K562 (cell line): Measurements from ENCODE around the gene DNM1. TPM values are rescaled to one million over a fixed set of nuclear protein-coding genes. Genes with fewer than 3 reads are reported as not detected.
A peak's percentile ranks its signal among the peaks of the same experiment; 100 is the strongest.

Experiments used
- ARHGAP35 ChIP-seq: fragments of 450-650 bp; IDR thresholded peaks from 2 replicates; pipeline ENCODE4 v1.6.1; 2018; ENCODE audit not compliant: partially characterized antibody
- NR2F6 ChIP-seq: fragments of 450-650 bp; formaldehyde crosslinking; IDR thresholded peaks from 2 replicates; pipeline ENCODE4 v1.4.0; 2020; ENCODE audit warnings: mild to moderate bottlenecking
- PML ChIP-seq: IDR thresholded peaks from 2 replicates; pipeline ENCODE4 v1.6.1; 2012; ENCODE audit warnings: low read length, inconsistent platforms
- RBM39 ChIP-seq: fragments of 200-400 bp; formaldehyde crosslinking; optimal IDR thresholded peaks from 2 replicates; pipeline ENCODE3; 2018; ENCODE audit warnings: low read depth, low read length
- SMAD4 ChIP-seq: fragments of 250-450 bp; sonication (Bioruptor Pico); conservative IDR thresholded peaks from 2 replicates; pipeline ENCODE4 v1.8.0; 2021; ENCODE audit warnings: inconsistent platforms, mild to moderate bottlenecking, moderate library complexity
- SRSF1 ChIP-seq: fragments of 200-400 bp; formaldehyde crosslinking; IDR thresholded peaks from 2 replicates; pipeline ENCODE4 v1.6.1; 2017; ENCODE audit warnings: mild to moderate bottlenecking, low read depth, low read length, moderate library complexity
- ZNF165 ChIP-seq: fragments of 250-450 bp; sonication (Bioruptor Pico); IDR thresholded peaks from 2 replicates; pipeline ENCODE4 v1.4.0; 2020; ENCODE audit warnings: borderline replicate concordance
- ZNF316 ChIP-seq: fragments of 450-650 bp; IDR thresholded peaks from 2 replicates; pipeline ENCODE4 v1.6.1; 2016
- ZNF79 ChIP-seq: fragments of 250-450 bp; sonication (Bioruptor Pico); IDR thresholded peaks from 2 replicates; pipeline ENCODE4 v1.4.0; 2020; ENCODE audit warnings: low read depth, mild to moderate bottlenecking, moderate library complexity
- polyA plus RNA-seq, 8 experiments: library from polyadenylated mRNA; depleted of rRNA in 4 of 8; stranded (reverse) in 5 of 8; unstranded in 3 of 8; fragments of >200 nt; fragmentation: Nextera tagmentation in 2 of 8; fragmentation: Illumina TruSeq in 1 of 8; extraction: Ambion mirVana in 2 of 8; extraction: Trizol in 1 of 8; gene quantifications; 2 replicates each; pipeline versions ENCODE4 v1.2.1 to v1.2.3, GENCODE V29; 2011 to 2014; ENCODE audit warnings: inconsistent platforms in 1 of 8, missing spikeins in 1 of 8
- total RNA-seq, 7 experiments: library from RNA; depleted of rRNA in 6 of 7; stranded (reverse); fragments of >200 nt in 6 of 7; fragmentation: Illumina TruSeq in 2 of 7; extraction: Trizol in 2 of 7; gene quantifications; 2 replicates each; pipeline versions ENCODE4 v1.2.1 to v1.2.3, GENCODE V29; 2011 to 2021; ENCODE audit warnings: low replicate concordance in 1 of 7
- TF ChIP-seq, protein P1 (sequence below): fragments of 450-650 bp; formaldehyde crosslinking; IDR thresholded peaks from 2 replicates; pipeline ENCODE4 v1.4.0; 2022; ENCODE audit warnings: missing genetic modification characterization
- TF ChIP-seq, protein P2 (sequence below), 2 experiments: IDR thresholded peaks; 2 replicates each; pipeline ENCODE4 v1.6.1; 2012; ENCODE audit warnings: improper control_type of control experiment in 2 of 2, low read depth in 2 of 2, low read length in 2 of 2, borderline replicate concordance in 1 of 2
- TF ChIP-seq, protein P3 (sequence below): fragments of 450-650 bp; IDR thresholded peaks from 2 replicates; pipeline ENCODE4 v1.6.1; 2017; ENCODE audit warnings: antibody characterized with exemption
- TF ChIP-seq, protein P4 (sequence below): fragments of 450-650 bp; formaldehyde crosslinking; IDR thresholded peaks from 2 replicates; pipeline ENCODE4 v1.4.0; 2022; ENCODE audit warnings: missing genetic modification characterization

DNM1 gene
- total and polyA plus RNA-seq, 9 of the 15 experiments (the other 6 are each of a cell fraction or from before 2014, with no cell fraction given), result 0.39 to 23.1 (median 9.1) TPM

DNA sequence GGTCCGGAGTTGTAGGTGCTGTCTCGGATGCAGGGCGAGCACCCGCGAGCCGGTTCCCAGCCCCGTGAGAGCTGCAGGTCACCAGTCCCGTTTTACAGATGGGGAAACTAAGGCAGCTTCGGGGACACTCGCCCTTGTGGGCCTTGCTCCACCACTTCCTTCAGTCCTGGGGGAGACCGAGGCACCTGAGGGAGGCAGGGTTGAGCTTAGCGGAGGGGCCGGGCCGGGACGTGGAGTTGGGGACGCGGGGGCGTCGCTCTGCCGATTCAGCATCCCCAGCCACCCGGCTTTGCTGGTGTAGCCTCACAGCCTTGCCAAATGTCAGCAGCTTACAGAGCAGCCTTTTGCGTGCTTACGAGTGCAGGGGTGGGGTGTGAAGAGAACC, 42.6 kb upstream of the DNM1 start (continued):
- TF ChIP-seq, protein P1, sequence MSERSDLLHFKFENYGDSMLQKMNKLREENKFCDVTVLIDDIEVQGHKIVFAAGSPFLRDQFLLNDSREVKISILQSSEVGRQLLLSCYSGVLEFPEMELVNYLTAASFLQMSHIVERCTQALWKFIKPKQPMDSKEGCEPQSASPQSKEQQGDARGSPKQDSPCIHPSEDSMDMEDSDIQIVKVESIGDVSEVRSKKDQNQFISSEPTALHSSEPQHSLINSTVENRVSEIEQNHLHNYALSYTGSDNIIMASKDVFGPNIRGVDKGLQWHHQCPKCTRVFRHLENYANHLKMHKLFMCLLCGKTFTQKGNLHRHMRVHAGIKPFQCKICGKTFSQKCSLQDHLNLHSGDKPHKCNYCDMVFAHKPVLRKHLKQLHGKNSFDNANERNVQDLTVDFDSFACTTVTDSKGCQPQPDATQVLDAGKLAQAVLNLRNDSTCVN (CRISPR knock-in tag), result 0 out of 2 replicates have a peak, but pooled peaks have one; percentile 1
- TF ChIP-seq SMAD4 (CRISPR knock-in tag) (peak; percentile 56; the same call in 1 of the 2 replicates), RBM39 (no peak), NR2F6 (0 out of 2 replicates have a peak, but pooled peaks have one; percentile 1), SRSF1 (0 out of 2 replicates have a peak, but pooled peaks have one; percentile 9), ZNF165 (CRISPR knock-in tag) (no peak), ARHGAP35 (peak; percentile 78), ZNF79 (CRISPR knock-in tag) (no peak), ZNF316 (peak; percentile 76), PML (peak; percentile 44; the same call in 1 of the 2 replicates)
- TF ChIP-seq, protein P2, sequence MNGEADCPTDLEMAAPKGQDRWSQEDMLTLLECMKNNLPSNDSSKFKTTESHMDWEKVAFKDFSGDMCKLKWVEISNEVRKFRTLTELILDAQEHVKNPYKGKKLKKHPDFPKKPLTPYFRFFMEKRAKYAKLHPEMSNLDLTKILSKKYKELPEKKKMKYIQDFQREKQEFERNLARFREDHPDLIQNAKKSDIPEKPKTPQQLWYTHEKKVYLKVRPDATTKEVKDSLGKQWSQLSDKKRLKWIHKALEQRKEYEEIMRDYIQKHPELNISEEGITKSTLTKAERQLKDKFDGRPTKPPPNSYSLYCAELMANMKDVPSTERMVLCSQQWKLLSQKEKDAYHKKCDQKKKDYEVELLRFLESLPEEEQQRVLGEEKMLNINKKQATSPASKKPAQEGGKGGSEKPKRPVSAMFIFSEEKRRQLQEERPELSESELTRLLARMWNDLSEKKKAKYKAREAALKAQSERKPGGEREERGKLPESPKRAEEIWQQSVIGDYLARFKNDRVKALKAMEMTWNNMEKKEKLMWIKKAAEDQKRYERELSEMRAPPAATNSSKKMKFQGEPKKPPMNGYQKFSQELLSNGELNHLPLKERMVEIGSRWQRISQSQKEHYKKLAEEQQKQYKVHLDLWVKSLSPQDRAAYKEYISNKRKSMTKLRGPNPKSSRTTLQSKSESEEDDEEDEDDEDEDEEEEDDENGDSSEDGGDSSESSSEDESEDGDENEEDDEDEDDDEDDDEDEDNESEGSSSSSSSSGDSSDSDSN (IDR thresholded peaks at IDR 0.05; ENCODE audit: borderline replicate concordance in 1 of 2, low read depth in 2 of 2, low read length in 2 of 2), result peak in 1 of 2 experiments; percentile 65; a peak in 1 of 4 replicates
- TF ChIP-seq, protein P3, sequence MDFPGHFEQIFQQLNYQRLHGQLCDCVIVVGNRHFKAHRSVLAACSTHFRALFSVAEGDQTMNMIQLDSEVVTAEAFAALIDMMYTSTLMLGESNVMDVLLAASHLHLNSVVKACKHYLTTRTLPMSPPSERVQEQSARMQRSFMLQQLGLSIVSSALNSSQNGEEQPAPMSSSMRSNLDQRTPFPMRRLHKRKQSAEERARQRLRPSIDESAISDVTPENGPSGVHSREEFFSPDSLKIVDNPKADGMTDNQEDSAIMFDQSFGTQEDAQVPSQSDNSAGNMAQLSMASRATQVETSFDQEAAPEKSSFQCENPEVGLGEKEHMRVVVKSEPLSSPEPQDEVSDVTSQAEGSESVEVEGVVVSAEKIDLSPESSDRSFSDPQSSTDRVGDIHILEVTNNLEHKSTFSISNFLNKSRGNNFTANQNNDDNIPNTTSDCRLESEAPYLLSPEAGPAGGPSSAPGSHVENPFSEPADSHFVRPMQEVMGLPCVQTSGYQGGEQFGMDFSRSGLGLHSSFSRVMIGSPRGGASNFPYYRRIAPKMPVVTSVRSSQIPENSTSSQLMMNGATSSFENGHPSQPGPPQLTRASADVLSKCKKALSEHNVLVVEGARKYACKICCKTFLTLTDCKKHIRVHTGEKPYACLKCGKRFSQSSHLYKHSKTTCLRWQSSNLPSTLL, result peak; percentile 53; the same call in 1 of the 2 replicates
- TF ChIP-seq, protein P4, sequence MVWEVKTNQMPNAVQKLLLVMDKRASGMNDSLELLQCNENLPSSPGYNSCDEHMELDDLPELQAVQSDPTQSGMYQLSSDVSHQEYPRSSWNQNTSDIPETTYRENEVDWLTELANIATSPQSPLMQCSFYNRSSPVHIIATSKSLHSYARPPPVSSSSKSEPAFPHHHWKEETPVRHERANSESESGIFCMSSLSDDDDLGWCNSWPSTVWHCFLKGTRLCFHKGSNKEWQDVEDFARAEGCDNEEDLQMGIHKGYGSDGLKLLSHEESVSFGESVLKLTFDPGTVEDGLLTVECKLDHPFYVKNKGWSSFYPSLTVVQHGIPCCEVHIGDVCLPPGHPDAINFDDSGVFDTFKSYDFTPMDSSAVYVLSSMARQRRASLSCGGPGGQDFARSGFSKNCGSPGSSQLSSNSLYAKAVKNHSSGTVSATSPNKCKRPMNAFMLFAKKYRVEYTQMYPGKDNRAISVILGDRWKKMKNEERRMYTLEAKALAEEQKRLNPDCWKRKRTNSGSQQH, result no peak
